GM18858 (cell line): ENCODE data around the gene PHF13.

Source experiments
- ATAC-seq: cut with Tn5 transposase; IDR thresholded peaks from one replicate; pipeline ENCODE4 v1.9.1; 2021; ENCODE audit not compliant: unreplicated experiment

Gene PHF13

DNA sequence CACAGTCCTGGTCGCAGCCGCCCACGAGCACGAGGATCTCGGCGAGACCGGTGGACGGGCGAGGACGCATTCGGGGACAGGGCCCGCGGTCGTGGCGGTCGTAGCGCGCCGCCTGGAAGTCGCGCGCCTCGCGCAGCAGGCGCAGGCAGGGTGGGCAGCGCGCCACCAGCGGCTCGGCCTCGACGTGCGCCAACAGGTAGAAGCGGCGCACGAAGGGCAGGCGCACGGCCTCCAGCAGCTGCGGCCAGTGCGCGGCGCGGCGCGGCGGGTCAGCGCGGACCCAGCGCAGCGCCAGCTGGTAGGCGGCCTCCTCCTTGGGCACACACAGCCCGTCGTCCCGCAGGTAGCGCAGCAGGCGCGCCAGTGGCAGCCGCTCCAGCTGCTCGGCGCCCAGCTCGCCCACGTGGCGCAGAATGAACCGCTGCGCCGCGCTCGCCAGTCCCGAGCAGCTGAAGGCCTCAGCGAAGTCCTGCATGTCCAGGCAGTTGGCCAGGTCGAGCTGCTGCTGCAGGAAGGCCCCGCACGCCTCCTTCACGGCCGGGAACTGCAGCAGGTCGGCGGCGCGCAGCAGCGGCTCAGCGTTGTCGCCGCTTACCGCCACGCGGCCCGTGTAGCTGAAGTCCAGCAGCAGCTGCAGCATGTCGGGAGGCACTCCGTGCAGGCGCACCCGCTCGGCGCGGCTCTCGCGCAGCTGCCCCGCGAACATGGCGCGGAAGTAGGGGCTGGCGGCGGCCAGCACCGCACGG lies 11.4 kb upstream of the PHF13 start:
- ATAC-seq, result peak; percentile 4

- ATAC-seq, result peak; percentile 27
Observed at GRCh38 chr1:6602669-6603237, 10.8 kb upstream of the PHF13 start, which contains the start of gene KLHL21. Gene KLHL21 (minus strand): TSS chr1:6602869. CDS start chr1:6602817, 52 bp downstream.

- peak; percentile 19 for ATAC-seq
Observed at GRCh38 chr1:6603238-6603914, 10.2 kb upstream of the PHF13 start.

GRCh38 chr1:6603915-6604558 lies 9.5 kb upstream of the PHF13 start:
- no peak for ATAC-seq

GRCh38 chr1:6612641-6613360 lies 730 bp upstream of the PHF13 start:
- peak; percentile 11 for ATAC-seq

DNA sequence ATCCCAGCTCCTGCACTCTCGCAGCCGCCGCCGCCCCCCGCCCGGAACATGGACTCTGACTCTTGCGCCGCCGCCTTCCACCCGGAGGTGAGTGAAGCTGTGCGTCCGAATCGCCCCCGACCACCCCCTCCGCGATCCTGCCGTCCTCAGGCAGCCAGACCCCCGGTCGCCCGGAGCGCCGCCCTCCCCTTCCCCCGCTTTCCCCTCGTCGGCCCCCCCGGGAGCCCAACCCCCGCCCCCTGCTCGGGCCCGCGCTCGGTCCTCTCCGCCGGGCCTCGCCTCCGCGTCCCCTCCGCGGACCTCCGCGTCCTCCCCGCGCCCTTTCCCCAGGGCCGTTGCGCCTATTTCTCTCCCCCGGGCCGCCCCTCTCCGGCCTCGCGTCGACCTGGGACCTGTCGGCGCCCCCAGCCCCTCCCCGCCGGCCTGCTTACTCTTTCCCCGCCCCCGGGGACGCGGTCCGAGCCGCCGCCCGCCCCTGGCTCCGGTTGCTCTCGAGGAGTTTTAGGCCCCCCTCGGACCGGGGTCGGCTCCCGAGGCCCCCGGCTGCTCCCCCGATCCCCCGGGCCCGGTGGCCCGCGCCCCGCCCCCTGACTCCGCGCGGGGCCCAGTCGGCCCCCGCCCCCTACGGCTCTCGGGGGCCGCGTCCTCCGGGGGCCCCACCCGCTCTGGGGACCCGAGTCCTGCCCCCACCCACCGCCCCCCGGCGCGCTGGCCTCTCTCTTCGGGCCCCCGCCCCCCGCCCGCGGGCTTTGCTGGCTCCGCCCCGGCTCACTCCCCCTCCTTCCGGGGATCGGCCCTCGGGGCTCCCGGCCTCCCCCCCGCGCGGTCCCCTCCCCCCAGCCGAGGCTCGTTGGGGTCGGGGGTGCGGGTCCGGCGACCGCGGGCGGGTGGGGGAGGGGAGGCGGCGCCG lies 743 bp downstream of the PHF13 start:
- ATAC-seq, result no peak

GRCh38 chr1:6614929-6615785 lies 1.6 kb downstream of the PHF13 start:
- no peak for ATAC-seq

GRCh38 chr1:6619045-6619444 lies 5.5 kb downstream of the PHF13 start:
- no peak for ATAC-seq

- no peak for ATAC-seq
Observed at GRCh38 chr1:6621429-6622391, 8.2 kb downstream of the PHF13 start.

GRCh38 chr1:6622396-6623152 lies 9.0 kb downstream of the PHF13 start:
- no peak for ATAC-seq

DNA sequence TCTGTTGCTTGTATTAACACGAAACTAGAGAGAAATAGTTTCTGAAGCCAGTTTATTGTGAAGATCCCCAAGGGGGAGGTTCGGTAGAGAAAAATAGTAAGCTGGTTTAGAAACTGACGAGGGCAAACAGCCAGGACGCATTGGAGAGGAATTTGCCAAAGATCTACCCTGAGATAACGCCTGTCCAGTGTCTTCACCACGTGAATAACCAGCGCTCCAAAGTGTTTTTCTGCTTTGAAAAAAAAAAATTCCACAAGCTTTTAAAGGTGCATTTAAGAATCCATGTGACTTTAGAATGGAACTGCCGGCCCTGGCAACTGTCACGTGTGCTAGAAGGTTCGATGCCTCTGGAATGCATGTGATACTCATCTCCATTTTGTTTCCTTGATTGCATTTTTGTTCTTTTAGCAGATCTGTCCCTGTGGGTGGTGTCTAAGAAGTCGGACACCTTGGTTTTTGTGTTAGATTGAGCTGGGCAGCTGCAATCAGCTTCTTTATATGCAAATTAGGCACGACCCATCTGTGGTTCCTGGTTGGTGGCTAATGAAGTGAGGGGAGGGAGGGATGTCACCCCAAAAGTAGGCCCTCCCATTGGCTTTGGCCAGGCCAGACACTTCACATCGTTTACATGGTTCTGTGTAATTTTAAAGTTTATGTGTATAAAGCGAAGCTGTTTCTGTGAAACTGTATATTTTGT lies 9.9 kb downstream of the PHF13 start:
- ATAC-seq, result no peak

DNA sequence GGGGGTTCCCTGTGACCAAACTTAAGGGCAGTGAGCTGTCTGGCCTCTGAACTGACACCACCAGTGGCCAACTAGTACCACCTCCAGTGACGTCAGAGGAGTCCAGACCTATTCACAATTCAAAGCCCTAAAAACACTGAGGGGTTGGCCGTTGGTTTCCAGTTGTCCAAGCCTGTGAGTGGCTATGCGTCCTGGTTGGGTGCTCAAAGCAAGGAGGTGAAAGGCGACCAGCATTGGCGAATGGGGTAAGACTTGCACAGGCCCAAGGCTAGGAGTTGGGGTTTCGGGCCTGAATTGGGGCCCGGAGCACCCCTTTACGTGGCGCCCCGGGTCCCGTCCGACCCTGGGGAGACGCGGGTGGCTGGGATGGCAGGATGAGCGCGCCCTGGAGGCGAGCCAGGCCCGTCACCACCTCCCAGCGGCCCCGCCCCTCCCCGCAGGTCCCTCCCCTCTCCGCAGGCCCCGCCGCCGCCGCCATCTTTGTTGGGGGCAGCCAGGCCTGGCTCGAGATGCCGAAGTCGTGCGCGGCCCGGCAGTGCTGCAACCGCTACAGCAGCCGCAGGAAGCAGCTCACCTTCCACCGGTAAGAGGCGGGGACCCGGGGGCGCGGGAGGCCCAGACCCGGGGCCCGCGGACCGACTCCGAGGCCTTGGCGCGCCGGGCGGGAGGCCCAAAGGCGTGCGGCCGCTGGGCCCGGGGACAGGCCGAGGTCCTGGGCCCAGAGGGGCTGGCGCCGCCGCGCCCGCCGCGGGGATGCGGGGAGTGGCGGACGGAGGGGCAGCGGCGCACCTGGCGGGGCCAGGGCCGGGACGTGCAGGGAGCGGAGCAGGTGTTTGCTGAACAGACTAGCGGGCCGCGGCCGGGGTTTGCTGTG lies 11.4 kb downstream of the PHF13 start, which contains the start of gene THAP3:
Gene THAP3, plus strand, starts transcription at position 159 of the 874 bp plus-strand sequence. Its CDS starts 351 bp downstream, at position 510.
- peak; percentile 46 for ATAC-seq

DNA sequence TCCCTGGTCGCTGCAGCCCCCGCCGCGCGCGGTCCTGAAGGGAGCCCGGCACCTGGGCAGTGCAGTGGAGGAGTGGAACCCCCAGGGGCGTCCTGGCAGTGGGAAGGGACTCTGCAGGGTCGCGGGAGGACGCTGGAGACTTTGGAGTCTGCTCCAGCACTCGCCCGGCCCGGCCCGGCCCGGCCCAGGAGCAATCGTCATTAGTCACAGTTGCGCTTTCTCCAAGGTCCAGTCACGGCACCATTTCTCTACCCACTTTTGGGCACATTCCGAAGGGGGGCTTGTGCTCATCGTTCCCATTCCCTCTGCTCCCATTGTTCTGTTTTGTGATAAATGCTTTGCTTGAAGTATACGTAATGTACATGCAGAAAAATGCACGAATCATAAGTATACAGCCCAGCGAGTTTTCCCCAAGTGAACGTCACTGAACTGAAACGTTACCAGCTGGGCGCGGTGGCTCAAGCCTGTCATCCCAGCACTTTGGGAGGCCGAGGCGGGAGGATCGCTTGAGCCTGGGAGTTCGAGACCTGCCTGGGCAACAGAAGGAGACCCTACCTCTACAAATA lies 12.1 kb downstream of the PHF13 start:
- no peak for ATAC-seq

DNA sequence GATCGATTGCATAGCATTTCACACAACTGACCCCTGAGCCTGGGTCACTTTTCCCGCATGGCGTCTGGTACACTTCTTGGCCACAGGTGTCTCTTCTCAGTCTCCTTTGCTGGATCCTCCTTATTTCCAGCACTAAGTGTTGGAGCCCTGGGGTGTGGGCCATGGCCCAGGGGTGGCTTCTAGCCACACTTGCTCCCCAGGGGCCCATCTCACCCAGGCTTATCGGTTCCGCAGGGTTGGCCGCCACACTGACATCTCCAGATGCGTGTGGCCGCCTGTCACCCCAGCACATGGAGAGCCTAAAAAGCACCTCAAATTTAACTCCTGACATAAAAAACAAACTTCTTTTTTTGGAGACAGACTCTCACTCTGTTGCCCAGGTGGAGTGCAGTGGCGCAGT lies 13.5 kb downstream of the PHF13 start:
- no peak for ATAC-seq
